Keratinocyte (primary cell): ENCODE data around the gene PTGR3.

ENCODE experiments used
- CTCF ChIP-seq, 3 experiments: IDR thresholded peaks in 1 of 3; conservative IDR thresholded peaks in 1 of 3; optimal IDR thresholded peaks in 1 of 3; 2 replicates in 2 of 3; 3 replicates in 1 of 3; pipeline versions ENCODE3 to v1.5.1; 2011; ENCODE audit warnings: low read length in 3 of 3, mild to moderate bottlenecking in 3 of 3, moderate library complexity in 2 of 3, control low read depth in 1 of 3, inconsistent platforms in 1 of 3; ENCODE audit not compliant: insufficient read depth in 2 of 3; ENCODE audit errors: extremely low read depth in 1 of 3
- EZH2 ChIP-seq: IDR thresholded peaks from one replicate; pipeline ENCODE4 v1.6.1; 2012; ENCODE audit warnings: inconsistent platforms, mild to moderate bottlenecking, low read length, moderate library complexity

DNA sequence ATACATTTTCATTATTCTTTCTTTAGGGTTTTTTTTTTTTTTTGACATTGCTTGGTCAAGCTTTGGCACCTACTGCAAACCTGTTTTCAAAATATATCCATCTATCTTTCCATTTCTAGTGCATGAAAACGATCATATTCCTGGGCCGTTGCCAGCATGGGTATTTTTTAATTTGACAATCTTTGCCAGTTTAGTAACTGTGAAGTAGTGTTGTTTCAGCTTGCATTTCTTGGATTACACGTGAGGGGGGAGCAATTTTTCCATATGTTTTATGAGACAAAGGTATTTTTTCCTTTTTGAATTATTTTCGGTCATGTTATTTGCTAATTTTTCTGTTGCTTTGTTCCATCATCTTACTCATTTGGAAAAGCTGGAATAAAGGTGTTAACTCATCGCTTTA is 42.5 kb upstream of the PTGR3 start:
- TF ChIP-seq CTCF (optimal IDR thresholded peaks at IDR 0.05 in 1 of 3, IDR thresholded peaks at IDR 0.05 in 1 of 3, conservative IDR thresholded peaks at IDR 0.05 in 1 of 3; ENCODE audit: extremely low read depth in 1 of 3, insufficient read depth in 2 of 3, low read length in 3 of 3) = no peak
- no peak for TF ChIP-seq EZH2
